Activated T-cell treated with anti-CD3 and anti-CD28 coated beads, Interleukin-2, amount 50 U/mL, for 4 hours (primary cell): ENCODE data around the gene BTG1. TPM values are rescaled to one million over a fixed set of nuclear protein-coding genes. Genes with fewer than 3 reads are reported as not detected.
"Not testable (repeated sequence)": the region's sequence is repeated elsewhere in the genome, so short reads cannot be mapped to it uniquely, and the experiment has no call there.

ENCODE experiments used
- ATAC-seq, 2 donors: fragments of 200-7000 bp; cut with Tn5 transposase; one replicate each; pipeline ENCODE4 v1.10.0; 2021
- DNase-seq: peaks from one replicate; pipeline ENCODE4 v3.0.0-alpha.2; 2020
- H3K27me3 Mint-ChIP-seq: one replicate; pipeline ENCODE4 v1.8.0; 2021; ENCODE audit warnings: low read depth, mixed read lengths
- H3K36me3 Mint-ChIP-seq: one replicate; pipeline ENCODE4 v1.8.0; 2022; ENCODE audit warnings: mixed read lengths; ENCODE audit not compliant: insufficient read depth
- H3K4me1 Mint-ChIP-seq: one replicate; pipeline ENCODE4 v1.8.0; 2021; ENCODE audit warnings: low read depth, mixed read lengths
- H3K4me3 Mint-ChIP-seq: one replicate; pipeline ENCODE4 v1.8.0; 2021; ENCODE audit warnings: mild to moderate bottlenecking, moderate library complexity, mixed read lengths
- H3K9me3 Mint-ChIP-seq: one replicate; pipeline ENCODE4 v1.8.0; 2021; ENCODE audit warnings: mixed read lengths
- total RNA-seq, 3 donors: library from RNA; stranded (reverse); gene quantifications; one replicate each; pipeline ENCODE4 v1.2.1, GENCODE V29; 2021

BTG1 gene
- total RNA-seq, 3 donors from 2014 or later = 119 to 204 (median 130) TPM

DNA sequence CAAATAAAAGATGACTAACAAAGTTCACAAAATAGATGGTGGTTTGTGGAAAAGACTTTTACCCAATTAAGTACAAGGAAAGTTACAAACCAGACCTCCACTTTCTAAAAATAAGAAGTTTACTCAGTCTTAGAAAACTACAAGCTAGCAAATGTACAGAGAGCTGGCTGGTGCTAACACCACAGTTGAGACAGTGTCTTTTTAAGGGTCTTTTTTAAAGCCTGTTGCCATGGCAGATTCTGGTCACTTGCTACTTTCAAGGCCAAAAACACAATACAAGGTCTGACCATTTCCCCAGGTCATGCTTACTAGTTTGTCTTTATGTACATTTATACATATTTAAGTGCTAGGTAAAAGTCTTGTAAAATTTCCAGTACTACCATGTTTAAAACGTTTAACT lies 2.4 kb downstream of the BTG1 start:
- ATAC-seq = no peak
- Mint-ChIP-seq H3K36me3 (peaks cover 59% of the 10 kb centered on the region), H3K4me1 (peaks cover 25% of the 10 kb centered on the region)

DNA sequence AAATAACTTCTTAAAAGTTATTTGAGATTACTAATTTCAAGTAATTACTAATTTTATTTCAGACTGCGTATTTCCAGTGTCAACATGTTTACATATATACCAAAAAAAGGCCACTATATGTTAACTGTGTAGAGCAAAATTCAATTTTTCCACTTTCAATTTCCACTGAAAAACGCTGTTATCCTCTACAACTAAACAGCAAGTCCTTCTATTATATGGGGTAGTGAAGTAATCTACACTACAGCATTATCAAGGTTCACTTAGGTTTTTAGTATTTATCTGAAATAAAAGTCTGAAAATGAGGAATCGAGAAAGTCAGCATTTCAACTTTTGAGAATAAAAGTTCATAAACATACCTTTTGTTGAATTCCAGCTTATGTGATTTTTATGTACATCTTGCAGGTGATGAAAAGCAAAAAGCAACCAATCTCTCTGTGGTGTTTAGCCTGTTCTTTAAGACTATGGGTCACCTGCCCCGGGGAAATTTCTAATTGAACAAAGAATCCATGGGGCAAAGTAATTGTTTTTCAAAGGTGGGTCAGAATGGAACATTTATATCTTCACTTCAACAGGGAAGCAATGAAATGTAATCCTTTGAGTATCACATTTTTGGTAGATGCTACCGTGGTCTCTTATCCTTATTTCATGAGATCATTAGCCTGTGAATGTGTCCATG lies 3.3 kb downstream of the BTG1 start:
- Mint-ChIP-seq H3K9me3 (no peaks in the 10 kb centered on the region), H3K4me1 (peaks cover 23% of the 10 kb centered on the region), H3K36me3 (peaks cover 63% of the 10 kb centered on the region), H3K27me3 (no peaks in the 10 kb centered on the region), H3K4me3 (peak overlapping the region; percentile 100)
- ATAC-seq (no peak), DNase-seq (no peak)

More for the DNA sequence above, 2.4 kb downstream of the BTG1 start:
- peak overlapping the region; percentile 100 for H3K4me3 Mint-ChIP-seq
- no peaks in the 10 kb centered on the region for H3K27me3 Mint-ChIP-seq
- H3K9me3 Mint-ChIP-seq = no peaks in the 10 kb centered on the region
- DNase-seq = no peak

DNA sequence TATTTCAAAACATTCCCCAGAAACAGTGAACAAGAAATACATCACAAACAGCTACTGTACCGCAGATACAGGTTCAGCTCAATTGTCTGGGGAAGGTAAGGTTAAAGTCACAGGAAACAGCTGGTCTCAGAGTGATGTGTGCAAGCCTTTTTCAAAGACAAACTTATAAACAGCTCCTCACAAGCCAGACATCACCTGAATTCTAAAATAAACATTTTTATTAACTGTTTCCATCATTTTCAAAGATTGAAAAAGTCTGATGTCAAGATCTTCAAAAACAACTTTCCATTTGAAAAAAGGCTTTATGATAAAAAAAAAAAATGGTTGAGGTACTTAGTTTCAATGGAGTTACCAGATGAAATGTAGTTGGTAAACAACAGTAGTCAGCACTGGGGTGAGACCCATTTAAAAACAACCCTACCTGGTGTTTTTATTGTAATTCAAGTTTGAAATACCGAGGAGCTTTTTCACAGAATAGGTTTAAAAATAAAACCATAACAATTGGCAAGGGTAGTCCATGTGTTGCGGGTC lies 4.0 kb downstream of the BTG1 start:
- no peak for ATAC-seq
- H3K27me3 Mint-ChIP-seq = no peaks in the 10 kb centered on the region
- H3K4me1 Mint-ChIP-seq = peaks cover 24% of the 10 kb centered on the region
- peaks cover 67% of the 10 kb centered on the region for H3K36me3 Mint-ChIP-seq
- peak overlapping the region; percentile 100 for H3K4me3 Mint-ChIP-seq
- no peak for DNase-seq
- H3K9me3 Mint-ChIP-seq = no peaks in the 10 kb centered on the region

DNA sequence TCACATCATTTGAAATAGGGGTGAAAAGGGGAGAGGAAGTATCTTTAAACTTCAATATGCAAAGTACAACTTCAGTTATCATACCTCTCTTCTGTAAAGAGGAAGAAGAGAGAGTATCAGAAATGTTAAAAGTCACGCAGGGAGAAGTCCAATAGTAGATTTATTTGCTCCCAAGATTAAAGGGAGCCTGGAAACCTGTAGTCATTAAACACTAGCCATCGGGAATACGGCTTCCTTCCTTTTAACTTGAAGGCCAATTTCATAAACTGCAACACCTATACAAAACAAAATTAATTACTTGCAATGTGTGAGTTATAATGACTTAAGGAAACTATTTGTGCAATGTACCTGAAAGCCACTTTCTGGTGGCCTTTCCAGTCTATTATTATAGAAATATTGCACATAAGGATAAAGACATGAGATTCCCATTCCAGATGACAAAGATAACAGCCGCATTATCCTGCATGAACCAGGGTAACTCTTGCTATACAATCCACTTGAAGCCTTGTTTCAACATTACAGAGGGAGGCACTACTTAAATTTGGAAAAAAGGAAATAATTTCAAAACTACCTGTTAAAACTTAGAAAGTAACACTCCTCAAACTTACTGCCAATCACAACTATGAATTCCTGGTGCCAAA lies 4.6 kb downstream of the BTG1 start:
- Mint-ChIP-seq H3K9me3 (no peaks in the 10 kb centered on the region), H3K27me3 (no peaks in the 10 kb centered on the region), H3K4me1 (peaks cover 25% of the 10 kb centered on the region), H3K36me3 (peaks cover 73% of the 10 kb centered on the region), H3K4me3 (peak overlapping the region; percentile 100)
- no peak for DNase-seq
- no peak for ATAC-seq

DNA sequence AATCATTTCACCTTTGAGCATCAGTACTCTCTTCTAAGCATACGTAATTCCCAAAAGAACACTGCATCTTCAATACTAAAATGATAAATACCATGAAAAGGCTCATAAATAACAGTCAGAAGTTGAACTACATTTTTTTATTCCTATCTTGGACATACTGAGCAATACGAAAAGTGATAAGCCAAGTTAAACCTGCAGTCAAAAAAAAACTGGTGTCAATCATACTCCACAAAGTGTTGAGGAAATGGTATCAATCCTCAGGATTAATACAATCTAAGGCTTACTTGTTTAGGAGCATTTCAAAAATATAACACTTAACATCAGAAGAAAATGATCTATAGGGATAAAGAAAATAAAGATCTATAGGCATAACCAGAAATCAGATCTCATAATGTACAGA lies 5.5 kb downstream of the BTG1 start:
- DNase-seq = no peak
- Mint-ChIP-seq H3K36me3 (peaks cover 71% of the 10 kb centered on the region), H3K27me3 (no peaks in the 10 kb centered on the region), H3K4me3 (peak overlapping the region; percentile 100), H3K9me3 (no peaks in the 10 kb centered on the region), H3K4me1 (peaks cover 32% of the 10 kb centered on the region)
- no peak for ATAC-seq

DNA sequence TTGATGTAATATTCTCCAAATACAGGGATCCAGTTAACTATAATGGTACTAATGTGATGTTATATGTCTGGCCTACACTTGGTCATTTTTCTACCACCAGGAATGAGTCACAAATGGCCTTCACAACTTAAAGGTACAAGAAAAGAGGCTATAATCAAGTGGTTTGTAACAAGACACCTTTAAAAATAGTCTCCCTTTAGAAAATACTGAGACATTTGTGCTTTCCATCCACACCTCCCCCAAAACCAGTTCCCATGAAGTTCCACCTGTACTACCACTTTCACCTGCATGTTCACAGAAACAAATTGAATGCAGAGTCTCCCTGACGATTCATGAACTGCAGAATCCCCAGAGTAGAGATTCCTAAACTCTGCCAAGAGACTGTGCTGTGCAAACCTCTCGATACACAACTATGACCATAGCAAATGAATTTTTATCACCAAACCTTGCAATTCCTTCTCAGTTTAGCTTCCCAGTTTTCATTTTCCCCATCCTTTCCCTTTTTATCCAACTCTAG lies 6.0 kb downstream of the BTG1 start:
- peak overlapping the region; percentile 100 for H3K4me3 Mint-ChIP-seq
- H3K4me1 Mint-ChIP-seq = peaks cover 37% of the 10 kb centered on the region
- H3K27me3 Mint-ChIP-seq = no peaks in the 10 kb centered on the region
- no peak for ATAC-seq
- H3K9me3 Mint-ChIP-seq = no peaks in the 10 kb centered on the region
- DNase-seq = no peak
- H3K36me3 Mint-ChIP-seq = peaks cover 73% of the 10 kb centered on the region

DNA sequence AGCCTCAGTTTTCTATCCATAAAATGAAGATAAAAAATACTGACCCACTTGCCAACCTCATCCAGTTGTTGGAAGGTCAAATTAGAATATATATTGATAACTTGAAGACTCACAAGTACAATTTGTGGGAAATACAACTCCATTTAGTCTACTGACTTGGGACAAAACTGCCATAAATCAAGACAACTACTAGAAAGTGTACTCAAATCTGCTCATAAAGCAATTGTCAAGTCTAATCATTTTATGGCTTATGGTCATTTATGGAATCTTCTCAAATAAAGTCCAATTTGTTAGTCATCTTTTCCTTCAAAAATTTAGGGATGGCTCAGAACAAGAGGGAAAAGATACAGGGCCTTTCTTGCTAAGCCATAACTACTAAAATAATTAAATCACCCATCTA lies 7.0 kb downstream of the BTG1 start:
- Mint-ChIP-seq H3K4me1 (peaks cover 48% of the 10 kb centered on the region), H3K4me3 (peak overlapping the region; percentile 100), H3K27me3 (no peaks in the 10 kb centered on the region), H3K36me3 (peaks cover 64% of the 10 kb centered on the region), H3K9me3 (no peaks in the 10 kb centered on the region)
- ATAC-seq (no peak), DNase-seq (no peak)

DNA sequence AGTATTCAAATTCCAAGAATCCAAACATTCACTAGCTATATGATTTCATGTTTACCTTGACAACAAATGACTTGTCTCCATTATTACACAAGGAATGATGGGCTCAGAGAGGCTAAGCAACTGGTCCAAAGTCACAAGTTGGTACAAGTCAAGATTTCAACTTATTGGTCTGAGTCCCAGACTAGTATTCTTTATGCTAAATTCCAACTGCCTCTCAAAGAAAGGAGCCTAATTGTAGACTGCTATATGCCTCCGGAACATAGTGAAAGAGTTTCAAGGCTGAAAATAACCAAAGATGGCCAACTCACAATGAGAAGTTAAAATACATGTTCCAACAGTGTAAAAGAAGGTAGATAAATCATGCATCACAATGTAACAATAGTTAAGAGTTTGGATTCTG lies 7.5 kb downstream of the BTG1 start:
- Mint-ChIP-seq H3K36me3 (peaks cover 59% of the 10 kb centered on the region), H3K27me3 (no peaks in the 10 kb centered on the region), H3K9me3 (no peaks in the 10 kb centered on the region), H3K4me1 (peaks cover 52% of the 10 kb centered on the region), H3K4me3 (peak overlapping the region; percentile 100)
- ATAC-seq (no peak), DNase-seq (no peak)

DNA sequence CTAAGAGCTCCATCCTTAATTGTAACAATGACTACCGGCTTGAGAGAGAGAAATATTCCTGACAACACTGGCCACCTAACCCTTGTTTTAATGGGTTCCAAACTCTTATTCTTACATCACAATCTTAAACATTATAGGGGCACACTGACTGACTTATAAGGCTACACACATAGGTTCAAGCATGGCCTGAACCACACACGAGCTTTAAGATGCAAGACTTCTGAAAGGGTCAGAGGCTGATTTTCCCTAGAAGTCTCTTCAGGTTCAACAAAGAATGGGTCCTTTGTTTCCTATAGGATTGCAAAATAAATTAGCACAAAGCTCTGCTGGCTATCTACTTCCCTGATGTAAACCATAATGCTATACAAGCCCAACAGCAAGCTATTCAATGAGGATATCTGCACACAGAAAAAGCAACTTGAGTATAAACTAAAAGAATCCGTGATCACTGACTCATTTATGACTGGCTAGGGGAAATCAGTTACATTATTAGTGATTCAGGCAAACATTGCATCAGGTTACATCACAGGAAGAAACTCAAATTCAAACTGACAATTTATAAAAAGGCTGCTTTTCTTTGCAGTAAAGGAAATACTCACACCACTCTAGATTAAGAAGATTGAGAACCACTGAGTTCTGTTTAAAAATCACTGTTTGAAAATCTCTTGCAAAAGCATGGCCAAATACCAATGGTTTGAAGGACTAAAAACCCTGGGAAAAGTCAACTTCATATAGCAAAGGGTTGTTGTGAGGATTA lies 8.5 kb downstream of the BTG1 start:
- DNase-seq = no peak
- Mint-ChIP-seq H3K4me1 (peaks cover 62% of the 10 kb centered on the region), H3K36me3 (peaks cover 51% of the 10 kb centered on the region), H3K9me3 (peaks cover 1% of the 10 kb centered on the region), H3K27me3 (no peaks in the 10 kb centered on the region), H3K4me3 (peak overlapping the region; percentile 100)
- ATAC-seq = peak; percentile 50 to 51

DNA sequence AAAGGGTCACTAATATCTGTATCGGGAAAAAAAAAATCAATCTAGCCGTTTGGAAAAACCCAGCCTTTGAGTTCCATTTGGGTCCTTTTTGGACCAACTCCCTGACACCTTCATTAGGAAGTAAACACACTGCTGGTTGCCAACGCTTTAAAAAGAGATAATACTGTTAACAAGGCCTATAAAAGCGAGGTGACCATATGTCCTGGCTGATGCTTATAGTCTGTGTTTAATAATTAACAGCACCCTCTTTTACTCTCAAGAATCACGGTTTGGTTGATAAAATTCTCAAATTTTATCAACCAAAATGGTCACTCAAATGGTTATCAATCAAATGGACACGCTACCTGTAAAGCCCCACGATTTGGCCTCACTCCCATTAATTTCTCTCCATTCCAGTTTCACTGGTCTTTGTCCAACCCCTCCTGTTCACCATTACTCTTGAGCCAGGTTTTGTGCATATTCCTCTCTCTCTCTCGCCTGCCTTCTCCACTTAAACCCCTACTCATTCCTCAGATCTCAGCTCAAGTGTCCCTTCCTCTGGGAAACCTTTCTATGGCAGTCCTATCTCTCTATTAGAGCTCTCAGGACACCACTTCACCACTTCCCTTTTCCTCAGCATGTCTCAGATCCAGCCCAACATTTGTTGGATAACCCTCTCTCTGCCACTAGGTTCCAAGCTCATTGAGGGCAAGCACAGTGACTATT lies 9.5 kb downstream of the BTG1 start:
- Mint-ChIP-seq H3K4me1 (peaks cover 71% of the 10 kb centered on the region), H3K4me3 (peak overlapping the region; percentile 100), H3K36me3 (peaks cover 51% of the 10 kb centered on the region), H3K27me3 (no peaks in the 10 kb centered on the region), H3K9me3 (peaks cover 3% of the 10 kb centered on the region)
- DNase-seq = no peak
- no peak for ATAC-seq

DNA sequence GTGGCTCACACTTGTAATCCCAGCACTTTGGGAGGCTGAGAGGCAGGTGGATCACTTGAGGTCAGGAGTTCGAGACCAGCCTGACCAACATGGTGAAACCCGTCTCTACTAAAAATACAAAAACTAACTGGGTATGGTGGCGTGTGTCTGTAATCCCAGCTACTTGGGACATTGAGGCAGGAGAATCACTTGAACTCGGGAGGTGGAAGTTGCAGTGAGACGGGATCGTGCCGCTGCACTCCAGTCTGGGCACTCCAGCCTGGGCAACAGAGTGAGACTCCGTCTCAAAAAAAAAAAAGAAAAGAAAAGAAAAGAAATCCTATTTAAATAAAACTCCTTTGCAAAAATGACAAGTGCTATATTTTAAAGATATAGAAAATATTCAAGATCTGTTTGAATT lies 10.1 kb downstream of the BTG1 start:
- Mint-ChIP-seq H3K4me1 (peaks cover 78% of the 10 kb centered on the region), H3K36me3 (peaks cover 47% of the 10 kb centered on the region), H3K4me3 (peak overlapping the region; percentile 100)
- not testable (repeated sequence) for ATAC-seq, DNase-seq, H3K27me3 Mint-ChIP-seq, H3K9me3 Mint-ChIP-seq

DNA sequence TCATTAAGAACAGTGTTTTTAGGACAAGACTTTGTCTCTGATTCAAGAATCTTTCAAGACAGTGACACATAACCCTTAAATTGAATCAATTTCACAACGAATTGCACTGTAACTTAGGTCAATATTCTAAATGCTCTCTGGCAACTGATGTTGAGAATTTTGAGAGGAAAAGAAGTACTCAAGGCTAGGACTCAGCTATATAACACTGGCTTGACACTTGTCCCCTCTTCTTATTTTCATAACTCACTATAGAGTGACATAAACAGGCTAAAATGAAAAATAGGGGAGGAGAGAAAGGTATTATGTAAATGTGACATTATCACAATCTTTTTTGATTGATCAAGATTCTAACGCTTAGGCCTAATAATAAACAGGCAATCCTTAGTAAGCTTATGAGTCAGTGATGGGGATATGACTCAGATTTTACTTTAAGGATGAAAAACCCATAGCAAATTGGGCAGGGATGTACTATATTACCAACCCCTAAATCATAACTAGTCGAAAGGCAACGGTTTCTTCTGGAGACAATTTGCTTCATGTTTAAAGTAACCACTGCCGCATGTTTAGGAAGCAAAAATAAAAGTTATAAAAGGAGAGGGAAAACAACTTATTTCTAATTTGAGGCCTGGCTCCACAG lies 10.9 kb downstream of the BTG1 start:
- Mint-ChIP-seq H3K27me3 (no peaks in the 10 kb centered on the region), H3K36me3 (peaks cover 42% of the 10 kb centered on the region), H3K4me1 (peaks cover 81% of the 10 kb centered on the region), H3K4me3 (peak overlapping the region; percentile 100), H3K9me3 (peaks cover 3% of the 10 kb centered on the region)
- no peak for DNase-seq
- ATAC-seq = peak; percentile 60 to 68

DNA sequence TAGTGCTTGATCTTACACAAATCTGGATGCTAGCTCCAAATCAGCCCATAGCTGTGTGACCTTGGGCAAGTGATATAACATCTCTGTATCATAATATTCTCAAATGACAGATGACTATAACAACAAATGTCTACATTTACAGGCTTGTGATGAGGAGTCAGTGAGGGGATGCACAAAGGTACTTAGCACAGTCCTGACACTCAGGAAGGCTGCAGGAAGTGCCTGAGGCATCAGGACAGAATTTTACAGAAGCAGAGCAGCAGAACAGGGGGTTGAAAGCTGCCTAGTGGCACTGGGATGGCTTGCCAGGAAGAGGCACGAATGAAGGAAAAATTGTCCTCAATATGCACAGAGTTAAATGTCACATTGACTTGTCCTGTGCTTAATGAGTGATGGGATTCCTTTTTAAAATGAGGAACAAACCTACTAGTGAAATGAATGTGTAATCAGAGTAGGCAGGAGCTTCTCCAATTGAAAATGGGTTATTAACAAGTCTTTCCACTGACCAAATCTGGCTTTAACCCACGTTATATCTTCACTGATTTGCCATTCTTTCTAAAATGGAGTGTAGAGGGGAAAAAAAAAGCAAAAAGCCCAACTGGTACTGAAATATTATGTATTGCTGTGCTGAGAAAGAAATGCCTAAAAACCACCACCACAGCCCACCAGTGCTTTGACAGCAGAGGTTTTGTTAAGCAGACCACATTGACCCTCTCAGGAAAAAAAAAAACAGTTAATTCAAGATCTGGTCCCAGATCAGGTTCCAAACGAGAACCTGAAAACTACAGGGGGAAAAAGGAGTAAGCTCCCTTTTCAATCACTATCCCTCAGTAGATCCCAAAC lies 11.6 kb downstream of the BTG1 start:
- Mint-ChIP-seq H3K4me3 (peak overlapping the region; percentile 100), H3K4me1 (peaks cover 84% of the 10 kb centered on the region), H3K9me3 (peaks cover 3% of the 10 kb centered on the region), H3K27me3 (no peaks in the 10 kb centered on the region), H3K36me3 (peaks cover 44% of the 10 kb centered on the region)
- ATAC-seq = no peak
- no peak for DNase-seq
